Fibroblast of villous mesenchyme (primary cell): Measurements from ENCODE around the gene MYO10. TPM values are rescaled to one million over a fixed set of nuclear protein-coding genes. Genes with fewer than 3 reads are reported as not detected.

ENCODE experiments used
- DNase-seq: peaks from one replicate; pipeline ENCODE4 v3.0.0-alpha.2; 2010; ENCODE audit warnings: low read depth
- H3K4me3 ChIP-seq: 2 replicates; pipeline ENCODE4 v1.5.1; 2011; ENCODE audit warnings: low read depth, mild to moderate bottlenecking, low read length
- total RNA-seq: library from RNA; depleted of rRNA; stranded (reverse); fragments of >200 nt; gene quantifications from 2 replicates; pipeline ENCODE4 v1.2.3, GENCODE V29; 2012
- TF ChIP-seq, protein P1 (sequence below): IDR thresholded peaks from 2 replicates; pipeline ENCODE4 v1.5.1; 2012; ENCODE audit warnings: low read depth, mild to moderate bottlenecking, low read length; ENCODE audit not compliant: insufficient read depth

MYO10 gene
- total RNA-seq, 1 donor: 36.7 TPM

DNA sequence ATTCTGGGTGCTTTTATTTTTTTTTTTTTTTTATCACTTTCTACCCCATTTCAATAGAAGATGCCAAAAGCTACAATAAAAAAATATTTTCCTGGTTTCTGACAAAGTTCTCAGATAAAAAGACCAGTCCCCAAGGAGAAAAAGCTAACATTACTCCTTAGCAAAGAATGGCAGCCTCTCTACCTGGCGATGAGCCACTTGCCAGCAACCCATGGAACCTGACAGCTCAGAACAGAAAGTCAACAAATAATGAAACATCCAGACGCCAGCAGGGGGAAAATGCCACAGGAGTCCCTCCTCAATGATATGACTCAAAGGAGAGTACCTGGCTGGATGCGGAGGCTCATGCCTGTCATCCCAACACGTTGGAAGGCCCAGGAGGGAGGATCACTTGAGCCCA lies 123.2 kb downstream of the MYO10 start:
- H3K4me3 ChIP-seq: no peak overlapping the region
- DNase-seq: no peak
- TF ChIP-seq, protein P1, sequence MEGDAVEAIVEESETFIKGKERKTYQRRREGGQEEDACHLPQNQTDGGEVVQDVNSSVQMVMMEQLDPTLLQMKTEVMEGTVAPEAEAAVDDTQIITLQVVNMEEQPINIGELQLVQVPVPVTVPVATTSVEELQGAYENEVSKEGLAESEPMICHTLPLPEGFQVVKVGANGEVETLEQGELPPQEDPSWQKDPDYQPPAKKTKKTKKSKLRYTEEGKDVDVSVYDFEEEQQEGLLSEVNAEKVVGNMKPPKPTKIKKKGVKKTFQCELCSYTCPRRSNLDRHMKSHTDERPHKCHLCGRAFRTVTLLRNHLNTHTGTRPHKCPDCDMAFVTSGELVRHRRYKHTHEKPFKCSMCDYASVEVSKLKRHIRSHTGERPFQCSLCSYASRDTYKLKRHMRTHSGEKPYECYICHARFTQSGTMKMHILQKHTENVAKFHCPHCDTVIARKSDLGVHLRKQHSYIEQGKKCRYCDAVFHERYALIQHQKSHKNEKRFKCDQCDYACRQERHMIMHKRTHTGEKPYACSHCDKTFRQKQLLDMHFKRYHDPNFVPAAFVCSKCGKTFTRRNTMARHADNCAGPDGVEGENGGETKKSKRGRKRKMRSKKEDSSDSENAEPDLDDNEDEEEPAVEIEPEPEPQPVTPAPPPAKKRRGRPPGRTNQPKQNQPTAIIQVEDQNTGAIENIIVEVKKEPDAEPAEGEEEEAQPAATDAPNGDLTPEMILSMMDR: no peak

DNA sequence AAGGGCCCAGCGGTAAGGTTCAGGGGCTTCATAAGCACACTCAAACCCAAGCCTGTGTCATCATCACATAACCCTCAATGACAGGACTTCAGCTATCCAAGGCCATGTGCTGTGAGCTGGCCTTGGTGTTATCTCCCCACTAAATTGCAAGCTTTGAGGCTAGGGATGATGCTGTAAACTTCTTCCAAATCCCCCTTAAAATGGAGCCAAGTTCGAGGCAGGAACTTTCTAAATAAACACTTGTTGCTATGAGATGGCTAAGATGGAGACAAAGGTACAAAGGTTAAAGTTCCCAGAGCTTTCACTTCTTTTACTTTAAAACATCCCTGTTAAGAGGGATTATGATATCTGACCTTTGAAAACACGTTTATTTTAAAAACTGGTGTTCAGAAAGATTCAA lies 123.6 kb downstream of the MYO10 start:
- TF ChIP-seq, protein P1: no peak
- DNase-seq: peak; percentile 83
- H3K4me3 ChIP-seq: no peak overlapping the region

DNA sequence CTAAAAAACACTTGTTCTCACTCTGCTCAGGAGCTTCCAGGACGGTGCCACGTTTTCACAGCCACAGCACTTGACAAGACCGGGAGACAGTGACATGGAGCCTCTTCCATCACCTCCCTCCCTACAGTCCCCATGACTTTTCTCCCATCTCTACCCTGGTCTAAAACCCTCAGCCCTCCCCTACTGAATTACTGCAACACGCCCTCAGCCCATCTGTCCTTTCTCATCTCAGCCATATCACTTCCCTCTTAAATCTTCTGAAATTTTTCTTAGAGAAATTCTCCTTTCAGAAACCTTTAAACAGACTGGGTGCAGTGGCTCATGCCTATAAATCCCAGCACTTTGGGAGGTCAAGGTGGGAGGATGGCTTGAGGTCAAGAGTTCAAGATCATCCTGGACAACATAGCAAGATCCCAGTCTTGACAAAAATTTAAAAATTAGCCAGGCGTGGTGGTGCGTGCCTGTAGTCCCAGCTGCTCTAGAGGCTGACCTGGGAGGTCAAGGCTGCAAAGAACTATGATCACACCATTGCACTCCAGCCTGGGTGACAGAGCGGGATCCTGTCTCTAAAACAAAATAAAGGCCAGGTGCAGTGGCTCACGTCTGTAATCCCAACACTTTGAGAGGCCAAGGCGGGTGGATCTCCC lies 125.8 kb downstream of the MYO10 start:
- H3K4me3 ChIP-seq: peak overlapping the region; percentile 21
- no peak for DNase-seq

DNA sequence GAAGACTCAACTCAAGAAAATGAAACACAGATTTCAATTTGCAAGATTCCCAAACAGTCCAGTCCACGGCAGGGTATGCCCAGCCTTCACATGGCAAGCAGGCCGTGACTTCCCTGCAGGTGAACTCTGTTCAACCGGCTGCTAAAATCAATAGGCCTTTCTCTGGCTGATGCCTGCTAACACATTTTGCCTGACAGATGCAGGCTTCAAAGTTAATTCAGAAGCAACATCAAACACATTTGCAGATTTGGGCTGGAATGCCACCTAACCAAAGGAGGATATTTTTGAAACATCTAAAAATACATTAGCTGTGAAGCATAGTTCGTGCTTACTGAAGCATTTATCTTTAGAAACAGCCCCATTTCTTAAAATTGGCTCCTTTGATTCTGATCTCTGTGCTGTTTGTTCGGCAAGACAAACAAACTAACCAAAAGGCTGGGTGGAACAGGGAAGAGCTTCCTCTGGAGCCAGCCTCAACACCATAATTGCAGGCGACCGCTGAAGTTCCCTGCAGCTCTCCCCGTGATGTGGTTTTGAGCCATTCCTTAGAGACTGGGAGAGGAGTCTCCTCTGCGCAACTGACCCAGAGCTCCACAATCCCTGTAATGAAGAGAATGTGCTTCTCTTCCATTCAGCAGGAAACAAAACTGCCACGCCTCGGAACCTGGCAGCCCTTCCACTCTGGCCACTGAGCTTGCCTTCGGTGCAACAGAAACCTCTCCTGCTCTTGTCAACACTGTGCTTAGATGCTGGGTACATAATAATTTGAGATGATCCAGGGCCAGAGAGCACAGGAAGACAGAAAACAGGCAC lies 126.5 kb downstream of the MYO10 start:
- peak overlapping the region; percentile 21 for H3K4me3 ChIP-seq
- peak; percentile 90 for DNase-seq
- TF ChIP-seq, protein P1: no peak

More for the DNA sequence above, 125.8 kb downstream of the MYO10 start:
- TF ChIP-seq, protein P1: no peak

DNA sequence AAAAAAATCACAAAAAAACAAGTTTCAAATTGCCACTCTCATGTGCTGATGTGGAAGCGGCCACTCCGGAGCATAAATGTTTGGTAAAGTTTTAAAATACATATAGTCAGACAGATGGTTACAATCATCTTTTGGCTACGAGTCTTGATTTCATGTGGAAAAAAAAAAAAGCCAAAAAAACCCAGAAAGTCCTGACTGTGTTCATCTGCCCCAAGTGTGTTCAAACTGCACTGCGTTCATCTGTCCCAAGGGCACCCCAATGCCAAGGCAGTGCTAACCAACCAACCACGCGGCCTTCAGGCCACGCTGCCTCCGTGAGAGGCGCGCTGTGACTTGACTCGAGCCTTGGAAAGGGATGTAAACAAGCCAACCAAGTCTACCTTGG lies 127.1 kb downstream of the MYO10 start:
- DNase-seq: no peak
- H3K4me3 ChIP-seq: no peak overlapping the region
- TF ChIP-seq, protein P1: no peak

DNA sequence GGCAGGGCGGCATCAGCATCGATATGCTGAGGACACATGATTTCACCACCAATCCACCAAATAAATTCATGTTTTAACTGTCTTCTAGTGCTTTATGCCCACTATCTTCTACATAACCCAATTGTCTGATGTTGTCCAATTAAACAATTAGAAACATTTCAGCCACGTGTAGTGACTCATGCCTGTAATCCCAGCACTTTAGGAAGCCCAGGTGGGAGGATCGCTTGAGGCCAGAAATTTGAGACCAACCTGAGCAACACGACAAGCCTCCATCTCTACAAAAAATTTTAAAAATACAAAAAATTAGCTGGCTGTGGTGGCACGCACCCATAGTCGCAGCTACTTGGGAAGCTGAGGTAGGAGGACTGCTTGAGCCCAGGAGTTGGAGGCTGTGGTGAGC lies 128.1 kb downstream of the MYO10 start:
- no peak overlapping the region for H3K4me3 ChIP-seq
- TF ChIP-seq, protein P1: no peak
- no peak for DNase-seq
